ENCODE results near the gene TMEM69. TPM values are rescaled to one million over a fixed set of nuclear protein-coding genes. Genes with fewer than 3 reads are reported as not detected.

Gene TMEM69
- total and polyA plus RNA-seq, 2 of the 13 experiments (the other 11 are each of a cell fraction or from before 2014, with no cell fraction given): 25.4 to 135 TPM

- TF ChIP-seq NCOA1 (CRISPR knock-in tag; IDR thresholded peaks at IDR 0.05) (no peak), ZNF510 (CRISPR knock-in tag; IDR thresholded peaks at IDR 0.05; ENCODE audit: low read depth) (peak; percentile 8; the same call in 1 of the 2 replicates), ZNF441 (CRISPR knock-in tag; IDR thresholded peaks at IDR 0.05; ENCODE audit: borderline replicate concordance) (no peak), ZNF543 (CRISPR knock-in tag; IDR thresholded peaks at IDR 0.05) (no peak), TRIM22 (IDR thresholded peaks at IDR 0.05) (no peak), BRD4 (CRISPR knock-in tag; IDR thresholded peaks at IDR 0.05) (0 out of 2 replicates have a peak, but pooled peaks have one; percentile 28), HCFC1 (IDR thresholded peaks at IDR 0.05; ENCODE audit: low read depth, low read length) (peak; percentile 96), ESRRA (CRISPR knock-in tag; IDR thresholded peaks at IDR 0.05; ENCODE audit: low read depth) (0 out of 2 replicates have a peak, but pooled peaks have one; percentile 30), ZNF790 (CRISPR knock-in tag; IDR thresholded peaks at IDR 0.05; ENCODE audit: borderline replicate concordance) (no peak), ZHX2 (IDR thresholded peaks at IDR 0.05; ENCODE audit: low read depth) (no peak), ZHX2 (CRISPR knock-in tag; IDR thresholded peaks at IDR 0.05; ENCODE audit: borderline replicate concordance) (no peak), MXD3 (CRISPR knock-in tag; IDR thresholded peaks at IDR 0.05) (no peak), HNF1A (IDR thresholded peaks at IDR 0.05; ENCODE audit: low read depth) (no peak), HNF1A (CRISPR knock-in tag; IDR thresholded peaks at IDR 0.05; ENCODE audit: borderline replicate concordance) (no peak), ZBTB14 (CRISPR knock-in tag; IDR thresholded peaks at IDR 0.05) (no peak), SALL2 (CRISPR knock-in tag; IDR thresholded peaks at IDR 0.05) (peak; percentile 63), MLLT10 (CRISPR knock-in tag; IDR thresholded peaks at IDR 0.05) (no peak)
Observed at GRCh38 chr1:45687014-45687753, 797 bp upstream of the TMEM69 start (continued).

All from HepG2 (cell line).